Cardiac muscle cell (in vitro differentiated cells and primary cell): ENCODE results near the gene HIVEP1. TPM values are rescaled to one million over a fixed set of nuclear protein-coding genes. Genes with fewer than 3 reads are reported as not detected.
A peak's percentile ranks its signal among the peaks of the same experiment; 100 is the strongest.

ENCODE experiments used
- DNase-seq, 2 donors: peaks; one replicate each; pipeline versions ENCODE4 v3.0.0 to v3.0.0-alpha.2; 2010 to 2017; ENCODE audit warnings: low read depth in 1 of 2, low spot score in 1 of 2
- H3K27ac ChIP-seq: fragments of 200-600 bp; sonication (generic); 2 replicates; pipeline ENCODE4 v1.5.1; 2016
- H3K27me3 ChIP-seq: fragments of 200-600 bp; sonication (generic); 2 replicates; pipeline ENCODE4 v1.6.0; 2016; ENCODE audit warnings: control low read depth
- H3K36me3 ChIP-seq: fragments of 200-600 bp; sonication (generic); 2 replicates; pipeline ENCODE4 v1.5.1; 2016; ENCODE audit warnings: control low read depth
- H3K4me1 ChIP-seq: fragments of 200-600 bp; sonication (generic); 2 replicates; pipeline ENCODE4 v1.8.1; 2017; ENCODE audit warnings: low read depth, mild to moderate bottlenecking, mixed run types
- H3K4me3 ChIP-seq: fragments of 200-600 bp; sonication (generic); 2 replicates; pipeline ENCODE4 v1.5.1; 2016; ENCODE audit warnings: mild to moderate bottlenecking
- H3K9me3 ChIP-seq: fragments of 200-600 bp; sonication (generic); 2 replicates; pipeline ENCODE4 v1.5.1; 2017; ENCODE audit warnings: low read depth, mild to moderate bottlenecking, control low read depth
- polyA plus RNA-seq: library from polyadenylated mRNA; unstranded; fragments of >200 nt; fragmentation: Nextera tagmentation; extraction: Ambion mirVana; gene quantifications from 2 replicates; pipeline ENCODE4 v1.2.1, GENCODE V29; 2016
- total RNA-seq: library from RNA; depleted of rRNA; stranded (reverse); fragments of >200 nt; gene quantifications from 2 replicates; pipeline ENCODE4 v1.2.3, GENCODE V29; 2016
- TF ChIP-seq, protein P1 (sequence below): IDR thresholded peaks from 2 replicates; pipeline ENCODE4 v1.5.1; 2012; ENCODE audit warnings: low read depth, mild to moderate bottlenecking, low read length

Gene HIVEP1
- total and polyA plus RNA-seq, 2 experiments from 2014 or later, result 5.3 to 20.0 TPM

DNA sequence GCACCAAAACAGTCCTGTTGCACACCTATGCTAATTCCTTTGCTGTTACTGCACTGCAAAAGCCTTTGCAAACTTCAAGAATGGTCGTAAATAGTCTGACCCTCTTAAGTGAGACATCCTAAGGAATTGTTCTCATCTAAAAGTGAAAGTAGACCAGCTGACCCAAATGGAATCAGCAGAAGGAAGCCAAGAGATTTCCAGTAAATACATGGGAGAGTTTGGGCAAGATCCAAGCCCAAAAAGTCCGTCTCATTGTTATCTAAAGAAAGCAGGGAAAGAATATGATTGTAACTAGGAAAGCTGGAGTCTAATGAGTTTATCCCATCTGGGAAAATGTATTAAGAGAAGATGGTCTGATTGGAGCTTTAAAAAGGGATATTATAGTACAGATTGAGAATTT is 43.0 kb upstream of the HIVEP1 start:
- no peaks in the 10 kb centered on the region for H3K9me3 ChIP-seq
- no peak overlapping the region for H3K4me3 ChIP-seq
- TF ChIP-seq, protein P1, sequence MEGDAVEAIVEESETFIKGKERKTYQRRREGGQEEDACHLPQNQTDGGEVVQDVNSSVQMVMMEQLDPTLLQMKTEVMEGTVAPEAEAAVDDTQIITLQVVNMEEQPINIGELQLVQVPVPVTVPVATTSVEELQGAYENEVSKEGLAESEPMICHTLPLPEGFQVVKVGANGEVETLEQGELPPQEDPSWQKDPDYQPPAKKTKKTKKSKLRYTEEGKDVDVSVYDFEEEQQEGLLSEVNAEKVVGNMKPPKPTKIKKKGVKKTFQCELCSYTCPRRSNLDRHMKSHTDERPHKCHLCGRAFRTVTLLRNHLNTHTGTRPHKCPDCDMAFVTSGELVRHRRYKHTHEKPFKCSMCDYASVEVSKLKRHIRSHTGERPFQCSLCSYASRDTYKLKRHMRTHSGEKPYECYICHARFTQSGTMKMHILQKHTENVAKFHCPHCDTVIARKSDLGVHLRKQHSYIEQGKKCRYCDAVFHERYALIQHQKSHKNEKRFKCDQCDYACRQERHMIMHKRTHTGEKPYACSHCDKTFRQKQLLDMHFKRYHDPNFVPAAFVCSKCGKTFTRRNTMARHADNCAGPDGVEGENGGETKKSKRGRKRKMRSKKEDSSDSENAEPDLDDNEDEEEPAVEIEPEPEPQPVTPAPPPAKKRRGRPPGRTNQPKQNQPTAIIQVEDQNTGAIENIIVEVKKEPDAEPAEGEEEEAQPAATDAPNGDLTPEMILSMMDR, result no peak
- no peak overlapping the region for H3K27ac ChIP-seq
- DNase-seq, result peak in 1 of 2 donors; percentile 91
- H3K36me3 ChIP-seq, result no peaks in the 10 kb centered on the region
- H3K27me3 ChIP-seq, result no peaks in the 10 kb centered on the region
- peaks cover 5% of the 10 kb centered on the region for H3K4me1 ChIP-seq

DNA sequence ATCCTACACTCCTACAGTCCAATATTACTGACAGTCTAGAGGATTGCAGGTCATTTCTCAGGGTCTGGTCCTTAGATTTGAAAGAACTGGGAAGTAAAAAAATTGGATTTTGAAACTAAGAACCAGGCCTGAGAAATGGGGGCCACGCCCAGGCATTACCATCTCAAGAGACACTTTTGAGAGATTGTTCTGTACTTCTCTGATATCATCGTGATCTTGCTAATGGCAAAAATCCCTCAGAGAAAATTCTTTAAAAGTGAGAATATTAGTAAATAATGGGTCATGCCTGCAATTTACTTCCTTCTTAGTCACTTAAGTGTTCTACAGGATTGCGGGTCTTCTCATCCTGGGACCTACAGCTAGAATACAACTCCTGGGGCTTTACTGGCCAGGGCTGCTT is 42.0 kb upstream of the HIVEP1 start:
- Histone ChIP-seq H3K4me3 (no peak overlapping the region), H3K27me3 (no peaks in the 10 kb centered on the region), H3K9me3 (no peaks in the 10 kb centered on the region), H3K4me1 (peaks cover 8% of the 10 kb centered on the region), H3K27ac (no peak overlapping the region), H3K36me3 (no peaks in the 10 kb centered on the region)
- no peak for DNase-seq
- TF ChIP-seq, protein P1, result no peak

DNA sequence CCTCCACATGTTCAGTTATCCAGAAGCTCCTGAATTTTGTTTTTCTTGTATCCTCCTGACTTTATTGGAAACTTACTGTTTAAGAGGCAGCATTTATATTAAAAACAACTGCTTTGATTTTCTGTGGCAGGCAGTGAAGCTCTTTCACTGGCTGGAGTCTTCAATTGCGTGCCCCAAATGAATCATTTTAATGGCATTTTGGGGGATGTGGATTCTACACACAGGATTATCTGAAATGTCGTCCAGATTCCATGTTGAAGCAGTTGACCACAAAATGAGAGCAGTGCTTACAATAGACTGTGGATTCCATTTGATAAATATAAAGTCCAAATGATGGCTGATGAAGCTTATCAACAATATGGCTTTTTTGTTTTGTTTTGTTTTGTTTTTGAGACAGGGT is 41.0 kb upstream of the HIVEP1 start:
- H3K36me3 ChIP-seq, result no peaks in the 10 kb centered on the region
- TF ChIP-seq, protein P1, result no peak
- H3K9me3 ChIP-seq, result no peaks in the 10 kb centered on the region
- no peak overlapping the region for H3K4me3 ChIP-seq
- peak in 1 of 2 donors; percentile 90 for DNase-seq
- H3K27ac ChIP-seq, result no peak overlapping the region
- no peaks in the 10 kb centered on the region for H3K27me3 ChIP-seq
- peaks cover 8% of the 10 kb centered on the region for H3K4me1 ChIP-seq

DNA sequence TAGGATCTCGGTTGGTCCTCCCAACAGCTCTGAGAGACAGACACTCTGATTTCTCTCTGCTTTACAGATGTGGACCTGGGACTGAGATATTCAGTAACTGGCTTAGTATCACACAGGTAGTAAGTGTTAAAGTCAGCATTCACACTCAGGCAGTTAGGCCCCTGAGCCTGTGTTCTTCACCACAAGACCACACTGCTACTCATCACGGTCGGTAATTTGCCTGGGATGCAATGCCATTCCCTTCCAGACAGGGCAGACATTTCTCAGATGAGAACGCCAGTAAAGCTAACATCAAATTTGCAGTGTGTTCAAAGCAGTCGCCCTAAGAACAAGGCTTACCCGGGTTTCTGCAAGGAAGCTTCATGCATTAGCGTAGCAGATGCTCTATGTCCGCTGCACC is 39.8 kb upstream of the HIVEP1 start:
- no peak for DNase-seq
- Histone ChIP-seq H3K4me1 (peaks cover 8% of the 10 kb centered on the region), H3K27me3 (no peaks in the 10 kb centered on the region), H3K36me3 (no peaks in the 10 kb centered on the region), H3K27ac (no peak overlapping the region), H3K9me3 (no peaks in the 10 kb centered on the region), H3K4me3 (no peak overlapping the region)
- TF ChIP-seq, protein P1, result no peak

DNA sequence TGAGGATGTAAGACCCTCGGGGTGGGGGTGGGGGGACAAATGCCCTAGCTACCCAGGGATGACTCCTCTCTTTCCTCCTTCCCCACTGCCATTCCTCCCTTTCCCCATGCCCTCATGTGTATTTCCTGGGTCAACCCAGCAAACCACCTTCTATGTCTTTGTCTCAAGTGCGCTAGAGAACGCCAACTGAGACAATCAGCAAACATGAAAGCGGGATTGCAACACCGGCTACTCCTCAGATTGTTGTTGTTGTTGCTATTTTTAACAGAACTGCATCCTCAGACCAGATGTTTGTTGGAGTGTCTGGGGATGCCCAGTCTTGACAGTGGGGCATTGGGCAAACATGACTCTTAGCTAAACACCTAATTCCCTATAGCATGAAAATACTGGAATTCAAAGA is 39.3 kb upstream of the HIVEP1 start:
- TF ChIP-seq, protein P1, result no peak
- H3K27me3 ChIP-seq, result no peaks in the 10 kb centered on the region
- H3K4me1 ChIP-seq, result peaks cover 8% of the 10 kb centered on the region
- H3K9me3 ChIP-seq, result no peaks in the 10 kb centered on the region
- H3K27ac ChIP-seq, result no peak overlapping the region
- no peak overlapping the region for H3K4me3 ChIP-seq
- no peak for DNase-seq
- no peaks in the 10 kb centered on the region for H3K36me3 ChIP-seq

DNA sequence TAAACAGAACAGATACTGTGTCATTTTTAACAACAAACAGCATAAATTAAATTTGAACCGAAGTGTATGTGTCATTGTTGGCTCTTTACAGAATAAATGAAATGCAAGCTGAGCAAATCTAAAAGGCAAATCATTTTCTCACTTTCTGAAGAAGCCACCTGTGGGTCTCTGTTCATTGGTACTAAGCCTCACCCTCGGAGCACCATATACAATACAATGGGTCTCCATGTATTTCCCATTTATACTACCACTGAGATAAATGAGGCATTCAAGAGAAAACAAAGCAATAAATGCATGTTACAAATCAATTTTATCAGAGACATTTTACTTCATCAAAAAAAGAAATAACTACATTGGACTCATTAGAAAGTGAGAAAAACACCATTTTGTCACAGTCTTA is 38.9 kb upstream of the HIVEP1 start:
- Histone ChIP-seq H3K27ac (no peak overlapping the region), H3K4me1 (peaks cover 8% of the 10 kb centered on the region), H3K9me3 (no peaks in the 10 kb centered on the region), H3K27me3 (no peaks in the 10 kb centered on the region), H3K36me3 (no peaks in the 10 kb centered on the region), H3K4me3 (no peak overlapping the region)
- DNase-seq, result no peak
- TF ChIP-seq, protein P1, result no peak
